ENCODE measurements around the gene CDH4.

The CDH4 gene

GRCh38 chr20:61366914-61367313, 114.9 kb downstream of the CDH4 start:
- no peak for FAIRE-seq
- DNase-seq (ENCODE audit: insufficient read length, low spot score) = no peak
- no peak for TF ChIP-seq POLR2A (IDR thresholded peaks at IDR 0.05; ENCODE audit: low read depth, low read length)

- no peak for FAIRE-seq
- no peak for DNase-seq (ENCODE audit: insufficient read length, low spot score)
- no peak for TF ChIP-seq POLR2A (IDR thresholded peaks at IDR 0.05; ENCODE audit: low read depth, low read length)
Measured at GRCh38 chr20:61369731-61370520, 117.9 kb downstream of the CDH4 start.

GRCh38 chr20:61370841-61371303, 118.8 kb downstream of the CDH4 start:
- no peak for DNase-seq (ENCODE audit: insufficient read length, low spot score)
- FAIRE-seq = no peak
- TF ChIP-seq POLR2A (IDR thresholded peaks at IDR 0.05; ENCODE audit: low read depth, low read length) = no peak

- no peak for FAIRE-seq
Measured at GRCh38 chr20:61371501-61372136, 119.6 kb downstream of the CDH4 start.

GRCh38 chr20:61372137-61373054, 120.3 kb downstream of the CDH4 start:
- no peak for FAIRE-seq
- no peak for DNase-seq (ENCODE audit: insufficient read length, low spot score)
- no peak for TF ChIP-seq POLR2A (IDR thresholded peaks at IDR 0.05; ENCODE audit: low read depth, low read length)

More at GRCh38 chr20:61371501-61372136, 119.6 kb downstream of the CDH4 start:
- no peak for TF ChIP-seq POLR2A (IDR thresholded peaks at IDR 0.05; ENCODE audit: low read depth, low read length)
- DNase-seq (ENCODE audit: insufficient read length, low spot score) = no peak

- FAIRE-seq = no peak
- TF ChIP-seq POLR2A (IDR thresholded peaks at IDR 0.05; ENCODE audit: low read depth, low read length) = no peak
- DNase-seq (ENCODE audit: insufficient read length, low spot score) = no peak
Measured at GRCh38 chr20:61373055-61373399, 121.0 kb downstream of the CDH4 start.

GRCh38 chr20:61373956-61374545, 122.0 kb downstream of the CDH4 start:
- DNase-seq (ENCODE audit: insufficient read length, low spot score) (no peak), FAIRE-seq (no peak)
- TF ChIP-seq POLR2A (IDR thresholded peaks at IDR 0.05; ENCODE audit: low read depth, low read length) = no peak

- DNase-seq (ENCODE audit: insufficient read length, low spot score) (no peak), FAIRE-seq (no peak)
- TF ChIP-seq POLR2A (IDR thresholded peaks at IDR 0.05; ENCODE audit: low read depth, low read length) = no peak
Measured at GRCh38 chr20:61376541-61377240, 124.6 kb downstream of the CDH4 start.

- FAIRE-seq = no peak
- no peak for TF ChIP-seq POLR2A (IDR thresholded peaks at IDR 0.05; ENCODE audit: low read depth, low read length)
- no peak for DNase-seq (ENCODE audit: insufficient read length, low spot score)
Measured at GRCh38 chr20:61378694-61379355, 126.8 kb downstream of the CDH4 start.

- no peak for TF ChIP-seq POLR2A (IDR thresholded peaks at IDR 0.05; ENCODE audit: low read depth, low read length)
- DNase-seq (ENCODE audit: insufficient read length, low spot score) (no peak), FAIRE-seq (no peak)
Measured at GRCh38 chr20:61379898-61380544, 128.0 kb downstream of the CDH4 start.

GRCh38 chr20:61380545-61380915, 128.5 kb downstream of the CDH4 start:
- DNase-seq (ENCODE audit: insufficient read length, low spot score) (no peak), FAIRE-seq (no peak)
- no peak for TF ChIP-seq POLR2A (IDR thresholded peaks at IDR 0.05; ENCODE audit: low read depth, low read length)

GRCh38 chr20:61382194-61382593, 130.1 kb downstream of the CDH4 start:
- FAIRE-seq (no peak), DNase-seq (ENCODE audit: insufficient read length, low spot score) (no peak)
- TF ChIP-seq POLR2A (IDR thresholded peaks at IDR 0.05; ENCODE audit: low read depth, low read length) = no peak

Data from H54 (cell line).